Upper lobe of left lung (tissue), 4 donors: ENCODE data around the gene GRAMD4.

Experiments used
- CTCF ChIP-seq, 6 experiments: fragments of 450-650 bp in 4 of 6; fragments of 200-600 bp in 2 of 6; sonication (generic) in 2 of 6; IDR thresholded peaks; one replicate each; pipeline ENCODE4 v1.5.1; 2016 to 2019; ENCODE audit warnings: antibody characterized with exemption in 6 of 6
- POLR2A ChIP-seq, 4 donors: fragments of 450-650 bp; IDR thresholded peaks; one replicate each; pipeline ENCODE4 v1.5.1; 2016 to 2017; ENCODE audit warnings: antibody characterized with exemption in 4 of 4, mild to moderate bottlenecking in 2 of 4
- POLR2AphosphoS5 ChIP-seq, 2 donors: sonication (generic); formaldehyde crosslinking; IDR thresholded peaks; one replicate each; pipeline ENCODE4 v1.5.1; 2017; ENCODE audit warnings: antibody characterized with exemption in 2 of 2

DNA sequence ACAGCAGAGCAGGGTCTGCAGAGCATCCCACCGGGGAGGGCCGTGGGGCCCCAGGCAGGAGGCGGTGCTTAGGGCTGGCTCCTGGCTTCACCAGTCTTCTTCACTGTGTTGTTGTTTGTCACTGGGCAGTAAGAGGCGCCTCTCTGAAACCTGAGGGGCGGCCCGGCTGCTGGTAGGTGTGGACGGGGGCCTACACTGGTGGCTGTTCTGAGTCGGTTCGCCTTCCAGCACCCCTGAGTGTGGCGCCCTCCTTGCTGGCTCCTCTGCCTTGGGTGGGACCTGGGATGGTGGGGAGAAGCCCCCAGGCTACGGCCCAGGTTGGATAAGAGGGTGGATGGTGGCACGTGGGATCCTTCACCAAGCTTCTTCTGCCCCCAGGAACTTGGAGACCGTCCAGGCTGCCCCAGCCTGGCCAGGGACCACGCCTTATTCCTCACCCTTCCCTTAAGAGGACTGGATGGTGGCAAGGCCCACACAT is 10.4 kb upstream of the GRAMD4 start:
- no peak for TF ChIP-seq POLR2AphosphoS5 (IDR thresholded peaks at IDR 0.05)
- no peak for TF ChIP-seq CTCF (IDR thresholded peaks at IDR 0.05)
- no peak for TF ChIP-seq POLR2A (IDR thresholded peaks at IDR 0.05)
